Measurements from ENCODE around the gene CYP4F3.

DNA sequence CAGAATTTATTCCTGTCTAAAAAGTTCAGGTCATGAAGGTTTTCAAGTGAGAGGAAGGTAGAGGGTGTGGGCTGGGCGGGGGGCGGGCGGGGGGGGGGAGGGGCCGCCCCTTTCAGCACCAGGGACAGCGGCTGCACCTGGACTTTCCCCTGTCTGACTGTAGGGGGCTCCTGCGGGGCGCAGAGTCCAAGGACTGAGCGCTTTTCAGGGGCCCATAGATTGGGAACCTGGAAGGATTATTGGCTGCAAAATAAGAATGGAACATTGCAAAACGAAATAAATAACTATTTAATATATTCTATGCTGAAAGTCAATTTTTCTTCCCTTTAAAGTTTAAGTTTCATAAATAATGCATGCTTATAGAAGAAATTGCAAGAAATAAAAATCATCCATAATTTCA, 8.9 kb upstream of the CYP4F3 start:
- TF ChIP-seq, protein P1, sequence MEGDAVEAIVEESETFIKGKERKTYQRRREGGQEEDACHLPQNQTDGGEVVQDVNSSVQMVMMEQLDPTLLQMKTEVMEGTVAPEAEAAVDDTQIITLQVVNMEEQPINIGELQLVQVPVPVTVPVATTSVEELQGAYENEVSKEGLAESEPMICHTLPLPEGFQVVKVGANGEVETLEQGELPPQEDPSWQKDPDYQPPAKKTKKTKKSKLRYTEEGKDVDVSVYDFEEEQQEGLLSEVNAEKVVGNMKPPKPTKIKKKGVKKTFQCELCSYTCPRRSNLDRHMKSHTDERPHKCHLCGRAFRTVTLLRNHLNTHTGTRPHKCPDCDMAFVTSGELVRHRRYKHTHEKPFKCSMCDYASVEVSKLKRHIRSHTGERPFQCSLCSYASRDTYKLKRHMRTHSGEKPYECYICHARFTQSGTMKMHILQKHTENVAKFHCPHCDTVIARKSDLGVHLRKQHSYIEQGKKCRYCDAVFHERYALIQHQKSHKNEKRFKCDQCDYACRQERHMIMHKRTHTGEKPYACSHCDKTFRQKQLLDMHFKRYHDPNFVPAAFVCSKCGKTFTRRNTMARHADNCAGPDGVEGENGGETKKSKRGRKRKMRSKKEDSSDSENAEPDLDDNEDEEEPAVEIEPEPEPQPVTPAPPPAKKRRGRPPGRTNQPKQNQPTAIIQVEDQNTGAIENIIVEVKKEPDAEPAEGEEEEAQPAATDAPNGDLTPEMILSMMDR (IDR thresholded peaks at IDR 0.05), result peak; percentile 24; the same call in 1 of the 2 replicates
- TF ChIP-seq ZFX (IDR thresholded peaks at IDR 0.05; ENCODE audit: borderline replicate concordance), result no peak
